GM21381 (cell line): Measurements from ENCODE around the gene NFE2.
A peak's percentile ranks its signal among the peaks of the same experiment; 100 is the strongest.
"Not testable (repeated sequence)": the region's sequence is repeated elsewhere in the genome, so short reads cannot be mapped to it uniquely, and the experiment has no call there.

Experiments
- ATAC-seq: cut with Tn5 transposase; IDR thresholded peaks from one replicate; pipeline ENCODE4 v1.9.1; 2021; ENCODE audit warnings: mild to moderate bottlenecking, moderate library complexity; ENCODE audit not compliant: unreplicated experiment

The NFE2 gene

DNA sequence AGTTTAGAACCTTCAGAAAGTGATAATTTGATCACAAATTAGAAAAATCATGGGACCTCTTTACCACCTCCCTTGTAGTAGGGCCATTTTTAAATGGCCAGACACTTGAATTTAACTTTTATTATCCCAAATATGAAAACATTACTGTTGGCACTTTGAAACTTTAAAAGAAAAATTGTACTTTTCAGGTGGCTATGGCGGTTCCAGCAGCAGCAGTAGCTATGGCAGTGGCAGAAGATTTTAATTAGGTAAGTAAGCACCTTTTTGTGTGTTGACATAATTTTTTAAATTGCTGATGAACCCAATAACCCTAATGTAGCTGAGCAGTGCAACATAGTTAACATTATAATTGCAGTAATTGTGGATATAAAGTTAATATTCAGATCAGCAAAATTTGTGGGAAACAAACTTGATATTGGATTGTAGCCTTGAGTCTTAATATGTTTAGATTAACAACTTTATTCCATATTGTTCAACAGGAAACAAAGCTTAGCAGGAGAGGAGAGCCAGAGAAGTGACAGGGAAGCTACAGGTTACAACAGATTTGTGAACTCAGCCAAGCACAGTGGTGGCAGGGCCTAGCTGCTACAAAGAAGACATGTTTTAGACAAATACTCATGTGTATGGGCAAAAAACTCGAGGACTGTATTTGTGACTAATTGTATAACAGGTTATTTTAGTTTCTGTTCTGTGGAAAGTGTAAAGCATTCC, 16.6 kb downstream of the NFE2 start:
- not testable (repeated sequence) for ATAC-seq

DNA sequence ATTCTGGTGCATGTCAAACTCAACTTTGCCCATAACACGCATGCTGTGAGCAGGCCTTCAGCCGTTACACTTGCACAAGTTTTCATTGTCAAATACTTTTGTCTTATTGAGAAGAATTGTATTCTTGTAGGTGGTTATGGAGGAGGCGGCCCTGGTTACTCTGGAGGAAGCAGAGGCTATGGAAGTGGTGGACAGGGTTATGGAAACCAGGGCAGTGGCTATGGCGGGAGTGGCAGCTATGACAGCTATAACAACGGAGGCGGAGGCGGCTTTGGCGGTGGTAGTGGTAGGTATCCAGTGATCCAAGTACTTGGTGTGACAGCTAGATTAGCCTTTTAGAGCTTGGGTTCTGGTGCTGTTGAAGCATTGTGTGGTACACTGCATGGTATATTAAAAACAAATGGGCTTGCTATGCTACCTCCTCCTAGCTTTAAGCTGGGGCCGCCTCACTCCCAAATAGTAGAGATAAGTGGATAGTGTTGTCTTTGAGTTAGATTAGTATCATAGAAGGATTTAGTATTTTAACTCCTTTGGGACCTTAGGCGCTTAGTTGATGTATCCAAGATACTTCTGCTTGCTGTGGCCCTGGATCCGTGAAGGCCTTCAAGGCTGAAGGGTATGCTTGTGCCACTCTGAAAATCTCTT, 17.7 kb downstream of the NFE2 start:
- no peak for ATAC-seq

DNA sequence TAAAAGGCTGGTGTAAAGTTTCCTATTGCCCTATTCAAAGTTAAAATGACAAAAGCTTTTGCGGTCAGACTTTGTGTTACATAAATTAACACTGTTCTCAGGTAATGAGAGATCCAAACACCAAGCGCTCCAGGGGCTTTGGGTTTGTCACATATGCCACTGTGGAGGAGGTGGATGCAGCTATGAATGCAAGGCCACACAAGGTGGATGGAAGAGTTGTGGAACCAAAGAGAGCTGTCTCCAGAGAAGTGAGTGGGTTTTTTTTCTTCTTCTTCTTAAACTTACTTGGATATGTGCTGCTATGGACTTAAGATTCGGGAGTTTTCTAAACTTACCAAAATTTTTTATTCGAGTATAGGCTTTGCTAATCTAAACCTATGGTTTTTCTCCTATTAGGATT, 19.1 kb downstream of the NFE2 start:
- not testable (repeated sequence) for ATAC-seq

DNA sequence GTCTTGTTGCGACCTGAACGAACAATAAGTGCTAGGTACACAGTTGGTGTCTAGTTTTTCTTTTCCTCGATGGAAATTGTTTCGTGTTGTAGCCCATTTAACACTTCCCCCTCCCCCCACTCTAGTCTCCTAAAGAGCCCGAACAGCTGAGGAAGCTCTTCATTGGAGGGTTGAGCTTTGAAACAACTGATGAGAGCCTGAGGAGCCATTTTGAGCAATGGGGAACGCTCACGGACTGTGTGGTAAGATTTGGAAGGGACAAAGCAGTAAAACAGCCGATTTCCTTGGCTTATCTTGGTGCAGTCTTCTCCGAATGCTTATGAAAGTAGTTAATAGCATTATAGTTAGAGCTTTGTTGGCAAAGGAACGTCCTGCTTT, 19.6 kb downstream of the NFE2 start:
- not testable (repeated sequence) for ATAC-seq

DNA sequence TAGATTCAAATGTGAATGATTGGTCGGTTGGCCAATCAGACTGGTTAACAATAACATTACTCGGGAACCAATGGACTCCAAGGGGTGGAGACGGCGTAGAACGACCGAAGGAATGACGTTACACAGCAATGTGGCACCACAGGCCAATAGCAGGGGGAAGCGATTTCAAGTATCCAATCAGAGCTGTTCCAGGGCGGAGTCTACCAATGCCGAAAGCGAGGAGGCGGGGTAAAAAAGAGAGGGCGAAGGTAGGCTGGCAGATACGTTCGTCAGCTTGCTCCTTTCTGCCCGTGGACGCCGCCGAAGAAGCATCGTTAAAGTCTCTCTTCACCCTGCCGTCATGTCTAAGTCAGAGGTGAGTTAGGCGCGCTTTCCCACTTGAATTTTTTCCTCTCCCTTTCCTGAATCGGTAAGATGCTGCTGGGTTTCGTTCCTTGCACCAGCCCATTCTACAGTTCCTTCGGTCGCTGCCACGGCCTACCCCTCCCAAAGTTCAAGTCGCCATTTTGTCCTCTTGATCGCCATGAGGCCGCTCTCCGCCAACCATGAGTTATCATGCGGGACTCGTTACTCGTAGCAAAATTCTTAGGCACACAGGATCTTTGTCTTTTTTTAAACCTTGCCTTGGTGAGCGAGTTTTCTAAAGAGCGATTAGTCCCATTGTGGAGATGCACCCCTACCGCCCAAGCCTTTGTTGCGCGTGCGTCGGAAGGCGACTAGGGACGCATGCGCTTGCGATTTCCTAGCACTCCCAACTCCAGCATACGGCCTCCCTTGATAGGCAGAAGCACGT, 20.2 kb downstream of the NFE2 start, which contains the start of gene HNRNPA1:
Gene HNRNPA1, plus strand, starts transcription at position 259 of the 793 bp plus-strand sequence. Its CDS starts 82 bp downstream, at position 341.
- peak; percentile 84 for ATAC-seq

DNA sequence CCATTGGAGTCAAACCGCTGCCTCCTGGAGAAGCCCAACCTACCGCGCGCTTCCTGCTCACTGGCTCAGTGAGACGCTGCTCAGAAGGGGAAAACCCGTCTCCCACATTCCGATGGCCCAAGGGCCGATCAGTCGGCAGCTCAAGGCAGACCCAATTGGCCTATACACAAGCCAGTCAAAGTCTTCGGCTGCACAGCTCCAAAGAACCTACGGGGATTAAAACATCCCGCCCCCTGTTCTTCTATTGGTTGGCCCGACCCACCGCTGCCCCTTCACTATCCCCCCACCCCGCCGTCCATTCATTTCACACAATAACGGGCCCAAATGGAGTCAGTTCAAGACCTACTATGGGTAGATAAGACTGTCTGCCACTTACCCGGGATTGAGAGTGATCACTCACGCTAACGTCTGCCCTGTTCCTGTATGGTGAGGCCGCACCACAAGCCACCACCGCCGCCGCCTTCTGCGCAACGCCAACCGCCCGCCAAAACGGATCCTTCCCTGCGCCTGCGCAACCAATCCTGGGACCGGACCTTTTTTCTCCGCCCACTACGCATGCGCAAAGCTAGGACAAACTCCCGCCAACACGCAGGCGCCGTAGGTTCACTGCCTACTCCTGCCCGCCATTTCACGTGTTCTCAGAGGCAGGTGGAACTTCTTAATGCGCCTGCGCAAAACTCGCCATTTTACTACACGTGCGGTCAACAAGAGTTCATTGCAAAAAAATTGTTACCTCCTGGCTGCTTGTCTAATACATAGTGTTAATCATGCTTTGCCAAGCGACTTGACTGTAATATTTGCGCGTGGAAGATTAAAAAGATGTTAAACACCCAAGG, 21.0 kb downstream of the NFE2 start, which contains the start of gene CBX5:
Gene CBX5, minus strand, starts transcription at position 491 of the 836 bp plus-strand sequence. CDS start 22,472 bp downstream, outside the sequence.
- ATAC-seq, result peak; percentile 69

DNA sequence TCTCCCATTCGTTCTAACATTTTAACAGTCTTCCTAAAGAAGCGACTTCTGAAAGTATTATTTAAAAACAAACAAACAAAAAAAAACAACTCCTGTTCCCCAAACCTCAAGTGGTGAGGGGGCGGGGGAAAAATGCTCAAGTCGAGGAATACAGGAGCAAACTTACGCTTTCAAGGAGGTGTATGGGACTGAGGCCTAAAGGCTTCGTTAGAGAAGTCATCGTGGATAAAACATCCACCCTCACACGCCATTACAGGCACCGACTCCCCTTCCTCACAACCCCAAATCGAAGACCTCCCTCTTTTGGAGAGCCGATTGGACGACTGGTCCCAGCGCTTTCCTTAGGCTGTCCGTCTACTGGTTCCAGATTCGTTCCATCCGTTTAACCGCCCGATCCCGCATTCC, 21.6 kb downstream of the NFE2 start:
- ATAC-seq, result no peak

DNA sequence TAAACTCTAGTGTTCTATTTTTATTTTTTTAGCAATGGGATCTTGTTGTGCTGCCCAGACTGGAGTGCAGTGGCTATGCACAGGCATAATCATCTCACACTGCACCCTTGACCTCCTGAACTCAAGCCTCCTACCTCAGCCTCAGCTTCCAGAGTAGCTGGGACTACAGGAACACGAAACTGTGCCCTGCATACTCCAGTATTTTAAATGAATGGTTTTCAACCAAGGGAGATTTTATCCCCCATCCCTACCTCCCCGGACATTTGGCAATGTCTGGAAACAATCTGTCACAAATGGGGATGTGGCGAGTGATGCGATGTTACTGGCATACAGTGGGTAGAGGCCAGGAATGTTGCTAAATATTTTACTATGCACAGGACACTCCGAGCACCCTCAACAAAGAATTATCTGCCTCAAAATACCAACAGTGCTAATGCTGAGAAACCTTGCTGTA, 23.0 kb downstream of the NFE2 start:
- no peak for ATAC-seq

DNA sequence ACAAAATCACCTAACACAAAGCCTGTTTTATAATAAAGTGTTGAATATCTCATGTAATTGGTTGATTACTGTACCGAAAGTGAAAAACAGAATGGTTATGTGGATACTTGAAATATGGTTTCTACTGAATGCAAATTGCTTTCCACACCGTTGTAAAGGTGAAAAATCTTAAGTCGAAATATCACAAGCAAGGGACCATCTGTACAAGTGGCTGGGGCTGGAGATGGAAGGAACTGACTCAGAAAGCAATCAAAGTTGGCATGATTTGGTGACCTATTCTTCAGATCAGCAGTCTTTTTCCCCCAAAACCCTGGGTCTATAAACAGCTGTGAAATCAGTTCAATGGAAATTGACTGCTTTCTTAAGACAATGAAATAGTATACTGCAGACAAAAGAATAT, 24.4 kb downstream of the NFE2 start:
- no peak for ATAC-seq

DNA sequence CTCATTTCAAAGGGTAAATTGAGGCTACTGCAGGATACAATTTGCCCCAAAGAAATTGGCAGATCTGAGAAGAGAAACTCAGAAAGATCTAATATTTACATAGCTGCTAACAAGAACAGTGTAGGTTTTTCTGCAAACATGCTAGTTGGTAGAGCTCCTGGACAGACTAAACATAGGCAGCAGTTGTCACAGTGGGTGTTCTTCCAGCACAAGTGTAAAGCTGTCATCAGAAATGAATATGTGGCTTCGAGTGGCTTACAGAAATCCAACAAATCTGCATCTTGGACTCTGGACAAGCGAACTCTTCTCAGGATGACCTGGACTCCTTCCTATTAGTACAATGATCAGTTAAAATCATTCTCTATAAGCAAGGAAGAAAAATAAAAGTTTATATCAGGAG, 26.8 kb downstream of the NFE2 start:
- ATAC-seq, result no peak

DNA sequence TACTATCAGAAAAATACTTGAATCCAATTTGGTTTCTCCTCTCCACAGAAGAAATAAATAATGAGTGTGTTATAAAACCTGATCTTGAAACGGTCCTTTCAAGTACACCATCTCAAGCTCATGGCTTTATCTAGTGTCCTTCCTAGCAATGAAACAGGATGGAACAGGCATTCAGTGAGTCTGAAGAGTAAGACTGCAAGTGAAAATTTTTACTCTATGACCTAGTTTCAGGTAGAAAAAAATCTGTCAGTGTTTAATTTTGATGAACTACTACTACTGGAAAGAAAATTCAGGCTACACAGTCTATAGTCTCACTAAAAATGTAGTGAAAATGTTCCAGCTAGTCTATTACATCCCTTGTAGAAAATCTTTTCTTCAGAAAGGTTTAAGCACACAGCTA, 28.6 kb downstream of the NFE2 start:
- no peak for ATAC-seq

DNA sequence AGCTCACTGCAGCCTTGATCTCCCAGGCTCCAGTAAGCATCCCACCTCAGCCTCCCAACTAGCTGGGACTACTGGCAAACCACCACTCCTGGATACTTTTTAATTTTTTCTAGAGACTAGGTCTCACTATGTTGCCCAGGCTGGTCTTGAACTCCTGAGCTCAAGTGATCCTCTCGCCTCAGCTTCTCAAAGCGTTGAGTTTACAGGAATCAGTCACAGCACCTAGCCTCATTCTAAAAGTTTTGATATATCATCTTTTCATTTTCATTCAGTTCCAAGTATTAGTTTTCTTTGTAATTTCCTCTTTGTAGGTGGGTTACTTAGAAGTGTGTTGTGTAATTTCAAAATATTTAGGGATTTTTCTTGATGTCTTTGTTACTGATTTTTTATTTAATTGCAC, 30.5 kb downstream of the NFE2 start:
- ATAC-seq, result no peak

DNA sequence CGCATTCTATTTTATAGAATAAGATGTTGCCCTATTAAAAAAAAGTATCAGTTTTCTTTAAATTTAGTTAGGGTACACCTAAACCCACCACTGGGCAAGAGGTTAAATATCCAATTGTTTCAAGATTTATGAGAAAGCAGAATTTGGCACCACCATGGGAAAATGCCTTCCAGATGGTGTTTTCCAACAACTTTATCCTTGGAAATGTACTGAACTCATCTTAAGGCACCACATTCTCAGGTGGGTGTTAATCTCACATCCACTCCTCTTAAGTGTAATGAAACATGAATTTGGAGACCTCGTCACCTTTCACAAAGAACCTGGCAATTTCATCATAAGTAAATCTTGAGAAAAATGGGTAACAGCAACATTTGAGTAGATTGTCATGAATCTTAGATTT, 34.0 kb downstream of the NFE2 start:
- no peak for ATAC-seq

DNA sequence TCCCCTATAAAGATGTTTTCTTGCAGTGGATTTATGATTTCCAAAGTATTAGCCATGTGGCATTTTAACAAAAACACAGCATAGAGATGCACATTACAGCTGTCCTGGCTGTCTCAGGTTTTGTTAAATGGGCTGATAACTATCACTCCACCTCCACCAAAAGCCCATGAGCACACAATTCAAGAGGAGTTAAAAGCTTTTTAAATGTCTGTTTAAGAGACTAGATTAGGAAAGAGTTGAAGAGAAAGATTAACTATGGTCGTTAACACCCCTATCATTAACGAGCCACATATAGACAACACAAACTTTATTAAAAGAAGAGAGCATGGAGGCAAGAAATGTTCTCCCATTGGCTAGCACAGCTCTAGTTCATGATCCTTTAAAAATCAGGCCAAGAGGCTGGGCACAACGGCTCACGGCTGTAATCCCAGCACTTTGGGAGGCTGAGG, 35.4 kb downstream of the NFE2 start:
- no peak for ATAC-seq

DNA sequence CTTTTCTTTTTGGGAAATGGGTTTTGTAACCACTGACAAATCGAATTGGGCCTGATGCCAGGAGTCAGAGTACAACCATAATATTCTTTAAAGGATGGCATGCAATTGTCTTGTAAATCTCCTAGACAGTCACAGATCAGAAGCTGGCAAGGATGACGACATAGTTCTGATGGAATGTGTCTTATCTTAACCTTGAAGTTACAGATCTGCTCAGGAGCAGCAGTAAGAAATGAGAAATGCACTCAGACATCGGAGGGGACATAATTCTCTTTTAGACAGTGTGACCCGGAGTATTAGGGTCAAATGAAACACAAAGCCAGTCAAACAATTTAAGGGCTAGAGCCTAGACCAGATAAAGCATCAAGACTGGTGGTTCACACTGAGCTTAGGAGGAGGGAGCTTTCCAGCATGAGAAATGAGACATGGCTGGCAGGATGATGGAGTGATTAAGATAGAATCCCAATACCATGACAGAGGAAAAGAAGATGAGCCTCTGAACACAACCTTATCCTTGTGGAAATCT, 38.4 kb downstream of the NFE2 start:
- ATAC-seq, result no peak

DNA sequence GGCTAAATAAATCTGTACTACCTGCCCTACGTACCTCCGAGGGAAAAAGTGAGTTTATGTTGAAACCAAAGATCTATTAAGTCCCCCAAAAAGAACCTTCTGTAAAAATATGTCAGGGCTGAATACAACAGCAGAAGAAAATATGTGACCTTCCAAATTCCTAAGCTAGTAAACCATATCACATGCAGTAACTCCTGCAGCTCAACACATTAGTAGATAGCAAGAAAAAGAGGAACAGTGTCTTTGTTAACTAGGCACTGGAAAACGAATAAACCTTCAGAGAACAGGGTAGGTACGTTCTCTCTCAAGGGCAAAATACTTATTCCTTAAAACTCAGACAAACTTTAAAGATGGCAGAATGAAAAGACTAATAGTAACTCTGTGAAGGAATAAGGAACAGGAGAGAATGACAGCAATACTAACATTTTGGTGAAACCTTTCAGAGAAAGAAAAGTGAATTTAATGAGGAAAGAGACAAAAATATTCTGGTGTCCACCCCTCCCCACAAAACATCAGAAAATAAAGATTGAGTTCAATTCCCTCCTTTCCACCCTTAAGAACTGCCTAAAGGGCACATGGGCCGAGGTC, 38.9 kb downstream of the NFE2 start:
- no peak for ATAC-seq

DNA sequence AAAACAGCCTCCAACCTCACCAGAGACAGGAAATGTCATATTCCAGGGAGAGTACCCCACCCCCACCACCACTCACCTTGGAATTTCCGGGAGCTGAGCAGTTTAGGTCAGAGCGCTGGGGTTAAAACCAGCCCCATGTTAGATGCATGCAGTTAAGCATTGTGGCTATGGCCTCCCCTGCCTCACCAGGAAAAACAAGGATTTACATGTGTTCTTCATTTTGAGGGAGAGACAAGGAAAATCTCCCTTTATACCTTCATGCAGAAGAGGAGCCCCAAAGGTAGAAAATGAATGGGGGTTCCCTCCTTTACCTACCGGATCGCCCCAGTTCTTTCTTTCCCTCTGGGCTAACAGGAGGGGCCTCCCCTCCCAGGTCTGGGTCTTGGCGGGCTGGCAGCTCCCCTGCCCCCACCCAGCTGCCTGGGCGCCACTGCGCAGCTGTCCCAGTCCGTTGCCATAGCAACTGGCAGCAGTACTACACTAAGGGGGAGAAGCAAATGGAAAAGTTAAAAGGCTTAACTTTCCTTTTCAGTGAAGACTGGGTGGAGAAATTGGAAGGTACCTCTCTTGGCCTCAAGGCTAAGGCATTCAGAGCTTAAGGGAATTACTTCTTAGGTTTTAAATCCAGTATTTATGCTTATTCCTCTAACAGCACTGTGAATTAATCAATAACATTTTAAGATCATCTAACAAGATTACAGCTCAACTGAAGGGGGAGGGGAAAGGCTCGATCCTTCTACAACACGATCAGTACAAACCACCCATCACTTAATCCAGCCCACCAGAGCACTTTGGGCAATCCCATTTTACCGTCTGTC, 41.4 kb downstream of the NFE2 start:
- ATAC-seq, result no peak

DNA sequence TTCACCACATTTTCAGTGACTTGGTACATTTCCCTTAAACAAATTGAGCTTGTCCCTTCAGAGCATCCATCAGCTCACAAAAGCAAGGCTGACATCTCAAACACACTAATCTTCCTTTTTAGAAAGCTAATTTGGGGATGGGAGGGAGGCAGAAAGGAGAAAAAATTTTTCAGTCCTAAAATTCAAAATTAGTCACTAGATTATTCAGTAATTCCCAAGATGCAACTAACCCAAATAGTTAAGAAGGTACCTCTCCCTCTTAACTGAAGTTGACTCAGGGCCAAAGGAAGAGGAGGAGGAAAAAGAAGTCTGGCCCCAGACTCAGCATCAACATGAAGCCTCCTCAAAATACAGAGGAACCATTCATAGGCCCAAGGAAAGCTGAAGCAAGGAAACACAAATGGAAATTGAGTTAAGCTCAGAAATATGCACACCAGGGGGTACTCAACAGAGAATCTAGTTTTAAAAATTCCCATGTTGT, 42.6 kb downstream of the NFE2 start:
- no peak for ATAC-seq

DNA sequence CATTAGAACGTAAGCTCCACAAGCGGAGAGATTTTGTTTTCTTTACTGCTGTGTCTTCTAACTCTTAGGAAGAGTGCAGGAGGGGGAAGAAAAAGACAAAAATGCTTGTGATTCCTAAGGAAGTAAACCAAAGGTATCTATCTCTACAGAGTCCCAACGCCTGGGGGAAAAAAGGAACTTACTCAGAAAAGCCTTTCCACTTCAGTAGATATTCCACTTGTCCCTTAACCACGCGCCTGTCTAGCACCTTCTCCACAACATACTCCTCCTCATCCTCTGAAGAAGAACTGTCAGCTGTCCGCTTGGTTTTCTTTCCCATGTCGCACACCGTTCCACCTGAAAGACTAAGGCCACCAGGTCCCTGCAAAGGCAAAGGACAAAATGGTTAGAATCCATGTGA, 43.5 kb downstream of the NFE2 start:
- ATAC-seq, result no peak
